SH-SY5Y (cell line): ENCODE results near the gene MYO7B.

ENCODE experiments used
- GATA2 ChIP-seq: IDR thresholded peaks from 2 replicates; pipeline ENCODE4 v1.6.1; 2011; ENCODE audit warnings: mild to moderate bottlenecking, low read depth, low read length
- GATA3 ChIP-seq: IDR thresholded peaks from 2 replicates; pipeline ENCODE4 v1.6.1; 2011; ENCODE audit warnings: low read depth, mild to moderate bottlenecking, low read length, moderate library complexity

DNA sequence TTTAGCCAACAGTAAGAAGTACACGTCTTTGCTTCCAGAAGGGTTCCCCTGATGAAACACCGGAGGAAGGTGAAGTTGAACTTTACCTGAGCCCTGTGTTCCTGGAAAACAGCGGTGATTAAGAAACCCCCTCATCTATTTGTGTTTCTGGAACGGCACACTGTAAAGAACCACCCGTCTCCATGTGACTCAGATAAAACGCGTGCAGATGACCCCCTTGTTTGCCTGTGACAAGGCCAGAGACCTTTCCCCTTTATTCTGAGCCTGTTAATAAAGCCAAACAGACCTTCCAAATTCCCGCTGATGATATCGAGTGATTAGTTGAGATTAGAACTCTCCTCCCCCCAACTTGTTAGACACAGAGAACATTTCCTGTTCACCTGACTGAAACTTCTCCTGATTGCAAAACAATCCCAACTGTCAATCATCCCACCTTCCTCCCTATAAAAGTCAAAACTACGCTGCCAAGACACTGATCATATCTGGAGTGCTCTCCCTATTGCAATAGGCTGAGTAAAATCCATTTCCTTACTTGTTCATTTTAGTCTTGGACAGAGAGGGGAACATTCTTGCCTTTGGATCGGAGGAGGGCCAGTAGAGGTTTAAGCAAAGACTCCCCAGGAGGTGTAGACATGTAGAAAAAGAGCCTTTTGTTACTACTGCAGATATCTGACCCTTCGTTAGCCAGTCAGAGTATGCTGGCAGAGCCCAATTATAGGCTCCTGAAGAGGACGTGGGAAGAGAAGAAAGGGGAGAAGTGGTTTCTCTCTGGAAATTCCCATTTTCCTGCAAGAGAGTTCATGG, 8.3 kb upstream of the MYO7B start:
- TF ChIP-seq GATA2 (no peak), GATA3 (no peak)
